Kidney capillary endothelial cell (primary cell): ENCODE results near the gene RSPH10B.
A peak's percentile ranks its signal among the peaks of the same experiment; 100 is the strongest.
"Not testable (repeated sequence)": the region's sequence is repeated elsewhere in the genome, so short reads cannot be mapped to it uniquely, and the experiment has no call there.

Experiments used
- DNase-seq: peaks from one replicate; pipeline ENCODE4 v3.0.0-alpha.2; 2018; ENCODE audit warnings: low spot score

The RSPH10B gene

GRCh38 chr7:5970347-5970911 is at the start of gene RSPH10B:
Gene RSPH10B, minus strand, starts transcription at chr7:5970689. Its CDS starts 3,573 bp downstream, at chr7:5967116.
- DNase-seq, result not testable (repeated sequence)

- no peak for DNase-seq
These were observed 46.1 kb upstream of the RSPH10B start for GRCh38 chr7:6016653-6016966.

- DNase-seq, result no peak
These were observed 45.6 kb upstream of the RSPH10B start for GRCh38 chr7:6015917-6016652.

- no peak for DNase-seq
These were observed 42.0 kb upstream of the RSPH10B start for GRCh38 chr7:6012355-6013104.

GRCh38 chr7:6011541-6011940 is 41.1 kb upstream of the RSPH10B start:
- no peak for DNase-seq

GRCh38 chr7:6010370-6010769 is 39.9 kb upstream of the RSPH10B start:
- not testable (repeated sequence) for DNase-seq

GRCh38 chr7:6008668-6009611 is 38.5 kb upstream of the RSPH10B start, which contains the start of the genes AIMP2 and PMS2:
Gene AIMP2, plus strand, starts transcription at chr7:6009272. Its CDS starts 92 bp downstream, at chr7:6009364.
Gene PMS2, minus strand, starts transcription at chr7:6009049. Its CDS starts 30 bp downstream, at chr7:6009019.
- DNase-seq, result peak; percentile 98

GRCh38 chr7:6007835-6008590 is 37.5 kb upstream of the RSPH10B start:
- not testable (repeated sequence) for DNase-seq

- no peak for DNase-seq
These were observed 36.9 kb upstream of the RSPH10B start for GRCh38 chr7:6007386-6007785.

GRCh38 chr7:5997210-5997808 is 26.8 kb upstream of the RSPH10B start:
- DNase-seq, result peak; percentile 32

GRCh38 chr7:5987061-5987460 is 16.6 kb upstream of the RSPH10B start:
- not testable (repeated sequence) for DNase-seq

- DNase-seq, result not testable (repeated sequence)
These were observed 9.3 kb upstream of the RSPH10B start for GRCh38 chr7:5979680-5980314.

- DNase-seq, result not testable (repeated sequence)
These were observed 3.1 kb upstream of the RSPH10B start for GRCh38 chr7:5973580-5973979.

- not testable (repeated sequence) for DNase-seq
These were observed 6.7 kb downstream of the RSPH10B start for GRCh38 chr7:5963810-5964209.

GRCh38 chr7:5963205-5963604 is 7.3 kb downstream of the RSPH10B start:
- DNase-seq, result not testable (repeated sequence)

- DNase-seq, result not testable (repeated sequence)
These were observed 35.5 kb downstream of the RSPH10B start for GRCh38 chr7:5934945-5935450.

- DNase-seq, result peak; percentile 16
These were observed 38.4 kb downstream of the RSPH10B start for GRCh38 chr7:5931905-5932644.

- DNase-seq, result not testable (repeated sequence)
These were observed 39.2 kb downstream of the RSPH10B start for GRCh38 chr7:5931250-5931649.

- DNase-seq, result not testable (repeated sequence)
These were observed 40.2 kb downstream of the RSPH10B start for GRCh38 chr7:5930290-5930689.
